ENCODE data around the gene CACHD1.

CACHD1 gene

GRCh38 chr1:64469977-64470664 is at the start of gene CACHD1:
Gene CACHD1 (plus strand): TSS chr1:64470129. CDS start chr1:64470745, 616 bp downstream.
- peak; percentile 20 to 30 for DNase-seq (ENCODE audit: extremely low read depth in 1 of 2, low read depth in 1 of 2)

DNA sequence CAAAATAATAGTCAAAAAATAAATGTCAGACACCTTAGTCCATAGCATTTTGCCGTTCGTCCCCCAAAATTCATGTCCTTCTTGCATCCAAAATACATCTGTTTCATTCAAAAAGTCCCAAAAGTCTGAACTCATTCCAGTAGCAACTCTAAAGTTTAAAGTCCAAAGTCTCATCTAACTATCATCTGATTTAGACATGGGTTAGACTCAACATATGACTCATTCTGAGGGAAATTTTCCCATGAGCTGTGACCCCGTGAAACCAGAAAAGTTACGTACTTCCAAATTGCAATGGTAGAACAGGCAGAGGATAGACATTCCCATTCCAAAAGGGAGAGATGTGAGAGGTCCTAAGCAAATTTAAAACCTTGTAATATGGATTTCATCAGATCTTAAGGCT is 48.6 kb upstream of the CACHD1 start:
- no peak for DNase-seq (ENCODE audit: extremely low read depth in 1 of 2, low read depth in 1 of 2)

DNA sequence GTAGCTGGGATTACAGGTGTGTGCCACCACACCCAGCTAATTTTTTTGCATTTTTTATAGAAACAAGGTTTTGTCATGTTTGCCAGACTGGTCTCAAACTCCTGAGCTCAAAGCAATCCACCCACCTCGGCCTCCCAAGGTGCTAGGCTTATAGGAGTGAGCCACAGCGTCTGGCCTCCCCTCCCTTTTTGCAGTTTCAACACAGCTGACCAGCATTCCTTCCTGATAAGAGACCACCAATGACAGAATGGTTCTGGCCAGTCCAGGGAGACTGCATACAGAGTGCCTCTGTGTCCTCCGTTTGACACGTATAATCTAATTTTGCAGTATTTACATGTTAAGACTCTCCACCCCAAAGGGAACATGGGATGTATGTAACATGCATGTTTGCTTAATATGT is 46.4 kb upstream of the CACHD1 start:
- no peak for DNase-seq (ENCODE audit: extremely low read depth in 1 of 2, low read depth in 1 of 2)

- no peak for DNase-seq (ENCODE audit: extremely low read depth in 1 of 2, low read depth in 1 of 2)
Observed at GRCh38 chr1:64424412-64424811, 45.5 kb upstream of the CACHD1 start.

- DNase-seq (ENCODE audit: extremely low read depth in 1 of 2, low read depth in 1 of 2) = no peak
Observed at GRCh38 chr1:64425521-64425920, 44.4 kb upstream of the CACHD1 start.

GRCh38 chr1:64426681-64427080 is 43.2 kb upstream of the CACHD1 start:
- DNase-seq (ENCODE audit: extremely low read depth in 1 of 2, low read depth in 1 of 2) = no peak

DNA sequence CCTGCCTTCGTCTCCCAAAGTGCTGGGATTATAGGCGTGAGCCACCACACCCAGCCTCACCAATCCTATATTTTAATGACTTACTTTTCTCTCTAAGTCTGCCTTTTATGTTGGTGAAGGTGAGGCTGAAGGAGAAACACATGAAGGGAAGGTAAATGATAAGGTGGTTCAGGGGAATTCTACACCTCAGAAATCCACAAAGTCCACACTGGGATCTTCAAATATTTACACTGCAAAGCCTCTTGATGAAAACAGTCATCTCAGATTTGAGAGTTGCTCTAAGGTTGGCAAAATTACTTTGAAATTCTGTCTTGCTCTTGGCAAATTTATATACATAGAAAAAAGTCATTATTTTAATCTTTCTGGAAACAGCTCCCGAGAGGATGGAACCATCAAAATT is 42.0 kb upstream of the CACHD1 start:
- DNase-seq (ENCODE audit: extremely low read depth in 1 of 2, low read depth in 1 of 2) = no peak

- DNase-seq (ENCODE audit: extremely low read depth in 1 of 2, low read depth in 1 of 2) = no peak
Observed at GRCh38 chr1:64433308-64433707, 36.6 kb upstream of the CACHD1 start.

- DNase-seq (ENCODE audit: extremely low read depth in 1 of 2, low read depth in 1 of 2) = no peak
Observed at GRCh38 chr1:64433747-64434146, 36.2 kb upstream of the CACHD1 start.

DNA sequence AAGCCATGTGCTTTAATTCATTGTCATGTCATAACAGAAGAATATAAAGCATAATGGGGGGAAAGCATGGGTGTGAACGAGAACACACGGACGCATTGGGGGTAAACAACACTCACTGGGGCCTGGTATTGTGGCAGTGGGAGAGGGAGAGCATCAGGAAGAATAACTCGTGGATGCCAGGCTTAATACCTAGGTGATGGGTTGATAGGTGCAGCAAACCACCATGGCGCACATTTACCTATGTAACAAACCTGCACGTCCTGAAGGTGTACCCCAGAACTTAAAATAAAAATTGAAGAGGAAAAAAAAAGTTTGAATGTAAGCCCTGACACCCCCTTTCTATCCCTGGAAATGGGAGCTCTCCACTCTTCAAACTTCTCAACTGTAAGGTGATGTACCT is 34.9 kb upstream of the CACHD1 start:
- no peak for DNase-seq (ENCODE audit: extremely low read depth in 1 of 2, low read depth in 1 of 2)

DNA sequence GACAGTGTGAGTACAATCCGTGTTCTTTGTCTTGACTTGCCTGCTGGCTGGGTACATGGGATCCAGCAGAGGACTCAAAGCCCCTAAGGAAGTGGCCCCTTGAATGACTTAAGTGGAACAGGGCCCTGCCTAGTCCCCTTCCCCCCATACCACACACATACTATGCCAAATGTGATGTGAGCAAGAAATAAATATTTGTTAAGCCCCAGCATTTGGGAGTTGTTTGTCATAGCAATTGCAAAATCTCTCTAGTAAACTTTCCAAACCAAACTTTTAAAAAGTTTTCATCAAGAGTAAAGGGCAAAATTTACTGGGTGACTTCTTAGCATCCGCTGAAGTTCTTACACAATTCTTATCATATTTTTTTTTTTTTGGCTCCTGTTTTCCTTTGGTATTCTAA is 32.5 kb upstream of the CACHD1 start:
- DNase-seq (ENCODE audit: extremely low read depth in 1 of 2, low read depth in 1 of 2) = no peak

GRCh38 chr1:64440183-64440826 is 29.6 kb upstream of the CACHD1 start:
- no peak for DNase-seq (ENCODE audit: extremely low read depth in 1 of 2, low read depth in 1 of 2)

DNA sequence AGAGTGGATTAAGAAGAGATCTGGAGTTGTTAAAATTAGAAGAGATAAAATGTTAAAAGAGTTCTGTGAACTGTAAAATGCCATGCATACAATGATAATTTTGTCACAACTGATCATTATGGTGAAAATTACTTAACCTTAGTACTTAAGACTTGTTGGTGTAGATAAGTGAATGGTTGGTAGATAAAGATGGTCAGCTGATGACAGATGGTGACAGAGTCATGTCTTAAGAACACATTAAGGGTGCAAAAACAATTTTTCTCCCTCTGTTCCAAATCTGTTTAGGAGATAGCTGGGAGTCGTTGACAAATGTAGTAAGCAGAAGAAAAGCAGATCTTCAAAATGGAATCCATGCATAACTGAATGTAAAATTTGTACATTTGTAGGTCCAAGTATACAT is 18.5 kb upstream of the CACHD1 start:
- no peak for DNase-seq (ENCODE audit: extremely low read depth in 1 of 2, low read depth in 1 of 2)

GRCh38 chr1:64453688-64454087 is 16.2 kb upstream of the CACHD1 start:
- DNase-seq (ENCODE audit: extremely low read depth in 1 of 2, low read depth in 1 of 2) = no peak

DNA sequence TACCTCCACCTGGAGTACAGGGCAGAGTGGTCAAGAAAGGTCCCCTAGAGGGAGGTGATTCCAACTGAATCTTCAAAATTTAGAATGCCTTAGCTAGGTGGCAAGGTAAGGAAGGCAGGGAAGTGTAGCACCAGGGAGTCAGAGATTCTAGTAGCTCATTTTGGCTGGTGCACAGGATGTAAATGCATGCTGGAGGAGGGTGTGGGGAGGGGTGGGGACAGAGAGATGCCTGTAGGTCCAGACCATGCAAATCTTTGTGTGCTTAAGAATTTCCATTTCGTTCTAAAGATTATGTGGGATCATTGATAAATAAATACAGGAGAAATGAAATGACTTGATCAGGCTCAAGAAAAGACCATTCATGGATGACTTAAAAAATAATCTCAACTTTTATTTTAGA is 11.0 kb upstream of the CACHD1 start:
- DNase-seq (ENCODE audit: extremely low read depth in 1 of 2, low read depth in 1 of 2) = no peak

DNA sequence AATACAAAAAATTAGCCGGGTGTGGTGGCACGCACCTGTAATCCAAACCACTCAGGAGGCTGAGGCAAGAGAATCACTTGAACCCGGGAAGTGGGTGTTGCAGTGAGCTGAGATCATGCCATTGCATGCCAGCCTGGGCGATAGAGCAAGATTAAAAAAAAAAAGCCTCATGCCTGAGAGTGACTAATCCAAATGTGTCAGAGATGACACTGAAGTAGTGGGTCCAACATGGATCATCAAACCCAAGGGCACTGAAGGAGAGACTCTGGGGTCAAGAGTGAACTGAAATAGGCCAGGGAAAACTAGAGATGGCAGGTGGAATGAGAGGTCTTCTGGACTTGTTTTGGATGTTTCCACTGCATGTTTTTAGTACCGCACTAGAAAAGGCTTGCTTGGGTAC is 10.2 kb upstream of the CACHD1 start:
- no peak for DNase-seq (ENCODE audit: extremely low read depth in 1 of 2, low read depth in 1 of 2)

DNA sequence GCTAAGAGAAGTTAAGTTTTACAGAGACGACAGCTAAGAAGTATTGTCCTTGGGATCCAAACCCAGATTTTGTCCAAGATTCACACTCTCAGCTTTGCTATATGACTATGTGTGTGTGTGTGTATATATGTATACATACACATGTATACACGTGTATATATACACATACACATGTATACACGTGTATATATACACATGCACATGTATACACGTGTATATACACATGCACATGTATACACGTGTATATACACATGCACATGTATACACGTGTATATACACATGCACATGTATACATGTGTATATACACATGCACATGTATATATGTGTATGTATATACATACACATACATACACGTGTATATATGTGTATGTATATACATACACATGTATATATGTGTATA is 3.9 kb upstream of the CACHD1 start:
- no peak for DNase-seq (ENCODE audit: extremely low read depth in 1 of 2, low read depth in 1 of 2)

DNA sequence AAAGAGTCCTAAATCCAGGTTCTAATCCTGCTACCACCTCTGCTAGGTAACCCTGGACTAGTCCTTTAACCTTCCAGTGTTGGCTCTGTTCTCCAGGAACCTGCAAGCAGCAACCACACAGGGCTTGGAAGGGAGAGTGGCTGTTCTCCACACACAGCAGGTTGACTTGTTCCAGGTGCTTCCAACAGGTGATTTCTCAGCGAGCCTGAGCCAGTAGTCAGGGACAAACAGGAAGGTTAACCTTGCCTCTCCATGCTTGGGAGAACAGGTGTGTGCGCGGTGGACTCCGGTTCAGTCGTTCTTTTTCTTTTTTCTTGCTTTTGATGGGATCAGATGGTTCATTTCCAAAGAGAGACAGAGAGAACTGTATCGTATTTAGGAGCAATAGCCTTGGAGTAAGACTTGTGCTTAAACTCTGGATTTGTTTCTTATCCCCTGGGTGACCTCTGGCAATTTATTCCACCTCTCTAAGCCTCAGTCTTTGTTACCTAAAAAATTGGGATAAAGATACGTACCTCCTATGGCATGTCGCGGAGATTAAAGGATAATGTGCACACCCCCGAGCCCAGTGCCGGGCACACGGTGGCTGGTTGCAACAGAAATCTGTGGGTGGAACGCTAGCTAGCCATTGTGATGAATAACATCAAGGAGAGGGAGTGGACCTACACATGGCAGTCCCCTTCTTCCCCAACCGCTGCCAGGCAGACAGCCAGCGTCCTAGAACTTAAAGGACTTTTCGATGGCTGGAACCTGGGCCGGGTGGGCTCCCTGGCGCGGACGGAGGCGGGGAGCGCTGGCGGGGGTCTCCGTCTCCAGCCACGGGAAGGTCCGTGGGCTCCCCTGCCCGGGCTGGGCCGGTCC is 583 bp upstream of the CACHD1 start:
- no peak for DNase-seq (ENCODE audit: extremely low read depth in 1 of 2, low read depth in 1 of 2)

GRCh38 chr1:64470665-64471217 is 812 bp downstream of the CACHD1 start:
- DNase-seq (ENCODE audit: extremely low read depth in 1 of 2, low read depth in 1 of 2) = no peak

DNA sequence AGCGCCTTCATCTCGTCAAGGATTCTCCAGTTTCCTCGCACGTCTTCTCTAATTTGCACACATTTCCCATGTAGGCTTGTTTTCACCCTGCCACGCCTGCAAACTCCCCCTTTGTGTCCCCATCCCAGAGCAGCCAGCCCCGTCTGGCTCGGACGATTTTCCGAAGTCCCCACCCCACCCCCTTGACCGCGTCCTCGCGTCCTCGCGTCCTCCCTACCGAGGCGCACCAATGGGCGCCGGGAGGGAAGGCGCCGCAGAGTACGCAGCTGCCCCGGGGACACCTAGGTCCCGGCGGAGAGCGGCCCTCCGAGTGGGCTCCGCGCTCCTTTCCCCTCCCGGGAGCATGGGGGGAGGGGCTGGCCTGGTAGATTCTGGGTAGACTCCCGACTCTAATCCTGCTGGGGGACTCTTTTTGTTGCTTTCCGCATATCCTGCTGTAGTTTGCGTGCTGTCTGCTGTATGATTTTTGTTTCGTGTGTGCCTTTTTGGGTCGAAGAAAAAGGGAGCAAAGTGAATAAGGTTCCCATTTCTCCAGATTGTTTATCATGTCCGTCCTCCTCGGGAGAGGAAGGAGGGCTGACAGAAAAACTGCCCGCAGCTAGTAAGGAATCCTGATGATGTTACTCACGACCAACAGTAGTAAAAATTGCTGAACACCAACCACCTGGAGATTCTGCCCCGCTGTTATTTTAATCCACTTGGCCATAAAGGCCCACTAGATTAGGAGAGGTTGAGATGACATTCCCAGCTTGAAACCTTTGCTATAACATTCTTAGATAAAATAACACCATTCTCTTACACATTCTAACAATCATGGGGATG is 1.5 kb downstream of the CACHD1 start:
- no peak for DNase-seq (ENCODE audit: extremely low read depth in 1 of 2, low read depth in 1 of 2)

DNA sequence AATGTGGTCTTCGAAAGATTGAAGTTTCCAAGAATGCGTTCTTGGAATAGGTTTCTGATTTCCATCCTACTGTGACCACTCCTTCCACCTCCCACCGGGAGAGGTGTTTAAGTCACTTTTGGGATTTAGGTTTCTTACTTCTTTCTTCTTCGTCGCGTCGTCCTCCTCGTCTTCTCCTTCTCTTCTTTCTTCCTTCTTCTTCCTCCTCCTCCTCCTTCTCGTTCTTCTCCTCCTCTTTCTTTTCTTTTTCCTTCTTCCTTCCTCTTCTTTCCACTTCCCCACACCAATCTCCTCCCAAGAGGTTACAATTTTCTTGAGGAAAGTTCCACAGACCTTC is 2.1 kb downstream of the CACHD1 start:
- DNase-seq (ENCODE audit: extremely low read depth in 1 of 2, low read depth in 1 of 2) = no peak
